H1 (cell line): ENCODE results near the gene FCGR2B. TPM values are rescaled to one million over a fixed set of nuclear protein-coding genes. Genes with fewer than 3 reads are reported as not detected.

ENCODE experiments used
- CTCF ChIA-PET: fragments of 300-600 bp; sonication (Branson Sonifier 250); formaldehyde crosslinking; loops from one replicate; lab custom pipeline; 2021; ENCODE audit not compliant: partially characterized antibody; lab: Charles Lee
- POLR2A ChIA-PET: fragments of 300-600 bp; sonication (Branson Sonifier 250); formaldehyde crosslinking; loops from one replicate; lab custom pipeline; 2021; ENCODE audit warnings: inconsistent platforms; ENCODE audit not compliant: partially characterized antibody; lab: Charles Lee
- DNase-seq, 2 experiments: peaks; one replicate each; pipeline versions ENCODE4 v3.0.0 to v3.0.0-alpha.2; 2010 to 2022; ENCODE audit warnings: low spot score in 2 of 2, low read depth in 1 of 2, mixed read lengths in 1 of 2
- FAIRE-seq: peaks from 2 replicates; lab custom pipeline; 2011; peaks lifted over from hg19 to GRCh38; lab: Jason Lieb, UNC
- H2AFZ ChIP-seq: 2 replicates; pipeline ENCODE4 v1.8.1; 2012; ENCODE audit warnings: low read length, inconsistent platforms
- H2AK5ac ChIP-seq: 2 replicates; pipeline ENCODE4 v1.6.1; 2013; ENCODE audit warnings: low read depth, low read length
- H2BK120ac ChIP-seq: replicated peaks from 2 replicates; pipeline ENCODE3; 2013; ENCODE audit warnings: low read depth, low read length, inconsistent platforms
- H2BK12ac ChIP-seq: 2 replicates; pipeline ENCODE4 v1.6.1; 2013; ENCODE audit warnings: low read depth, low read length
- H2BK15ac ChIP-seq: 2 replicates; pipeline ENCODE4 v1.6.1; 2013; ENCODE audit warnings: low read length
- H2BK20ac ChIP-seq: 2 replicates; pipeline ENCODE4 v1.6.1; 2013; ENCODE audit warnings: low read length
- H2BK5ac ChIP-seq: 2 replicates; pipeline ENCODE4 v1.6.1; 2013; ENCODE audit warnings: low read depth, low read length
- H3K14ac ChIP-seq: 2 replicates; pipeline ENCODE4 v1.6.1; 2013; ENCODE audit warnings: inconsistent platforms; ENCODE audit not compliant: insufficient read length
- H3K18ac ChIP-seq: 2 replicates; pipeline ENCODE4 v1.6.1; 2013; ENCODE audit warnings: low read length; ENCODE audit errors: extremely low read depth
- H3K23ac ChIP-seq: 2 replicates; pipeline ENCODE4 v1.6.1; 2013; ENCODE audit warnings: inconsistent platforms; ENCODE audit not compliant: insufficient read length
- H3K23me2 ChIP-seq: 2 replicates; pipeline ENCODE4 v1.6.1; 2013; ENCODE audit warnings: low read depth, low read length
- H3K27ac ChIP-seq: 2 replicates; pipeline ENCODE4 v1.6.1; 2011; ENCODE audit warnings: low read depth, low read length, inconsistent platforms
- H3K27me3 ChIP-seq, 4 experiments: replicated peaks in 1 of 4; 1 replicate in 1 of 4; 2 replicates in 3 of 4; pipeline versions ENCODE4 v1.6.1 to v1.8.1; 2011 to 2013; ENCODE audit warnings: low read length in 3 of 4, mild to moderate bottlenecking in 3 of 4, inconsistent platforms in 2 of 4, mixed read lengths in 2 of 4, moderate library complexity in 1 of 4; ENCODE audit not compliant: control insufficient read depth in 3 of 4, insufficient read depth in 3 of 4; ENCODE audit errors: extremely low read depth in 1 of 4
- H3K36me3 ChIP-seq, 4 experiments: 2 replicates each; pipeline versions ENCODE4 v1.6.1 to v1.8.1; 2011 to 2013; ENCODE audit warnings: mild to moderate bottlenecking in 4 of 4, low read length in 3 of 4, moderate library complexity in 2 of 4, control low read depth in 1 of 4, inconsistent platforms in 1 of 4; ENCODE audit not compliant: insufficient read depth in 4 of 4, control insufficient read depth in 2 of 4
- H3K4ac ChIP-seq: replicated peaks from 2 replicates; pipeline ENCODE3; 2013; ENCODE audit warnings: low read length, low read depth, mixed read lengths, inconsistent platforms; ENCODE audit not compliant: insufficient read length
- H3K4me1 ChIP-seq, 4 experiments: replicated peaks in 1 of 4; 1 replicate in 1 of 4; 2 replicates in 3 of 4; pipeline versions ENCODE4 v1.6.1 to v1.8.1; 2011 to 2013; ENCODE audit warnings: low read length in 3 of 4, inconsistent platforms in 2 of 4, mixed read lengths in 1 of 4; ENCODE audit not compliant: insufficient read depth in 4 of 4, control insufficient read depth in 3 of 4
- H3K4me2 ChIP-seq, 2 experiments: 2 replicates each; pipeline versions ENCODE4 v1.6.1 to v1.8.1; 2011 to 2013; ENCODE audit warnings: low read depth in 2 of 2, low read length in 2 of 2, control low read depth in 1 of 2, inconsistent platforms in 1 of 2, mild to moderate bottlenecking in 1 of 2; ENCODE audit not compliant: insufficient read depth in 1 of 2
- H3K4me3 ChIP-seq, 4 experiments: fragments of 200-600, 300-600 bp in 1 of 4; sonication (generic), shearing (Covaris generic), sonication (Bioruptor Twin) in 1 of 4; 2 replicates each; pipeline versions ENCODE4 v1.5.1 to v1.8.1; 2011 to 2016; ENCODE audit warnings: low read length in 4 of 4, low read depth in 3 of 4, control low read depth in 2 of 4, inconsistent platforms in 2 of 4, mild to moderate bottlenecking in 2 of 4, mixed read lengths in 1 of 4, moderate library complexity in 1 of 4; ENCODE audit not compliant: insufficient read depth in 2 of 4; ENCODE audit errors: extremely low read depth in 1 of 4
- H3K56ac ChIP-seq: replicated peaks from 2 replicates; pipeline ENCODE3; 2013; ENCODE audit warnings: low read depth, mild to moderate bottlenecking, mixed read lengths, low read length, inconsistent platforms; ENCODE audit not compliant: insufficient read length
- H3K79me1 ChIP-seq: 2 replicates; pipeline ENCODE4 v1.6.1; 2013; ENCODE audit warnings: low read depth, low read length, control low read depth
- H3K79me2 ChIP-seq, 2 experiments: 2 replicates each; pipeline versions ENCODE4 v1.6.1 to v1.8.1; 2012 to 2013; ENCODE audit warnings: low read length in 2 of 2, mild to moderate bottlenecking in 2 of 2, inconsistent platforms in 1 of 2; ENCODE audit not compliant: insufficient read depth in 2 of 2, control insufficient read depth in 1 of 2
- H3K9ac ChIP-seq, 4 experiments: replicated peaks in 1 of 4; 1 replicate in 1 of 4; 2 replicates in 3 of 4; pipeline versions ENCODE4 v1.6.1 to v1.8.1; 2011 to 2013; ENCODE audit warnings: low read depth in 3 of 4, low read length in 3 of 4, control low read depth in 2 of 4, mild to moderate bottlenecking in 2 of 4, moderate library complexity in 2 of 4, inconsistent platforms in 1 of 4; ENCODE audit errors: extremely low read depth in 1 of 4
- H3K9me3 ChIP-seq, 2 experiments: 2 replicates each; pipeline versions ENCODE4 v1.6.1 to v1.8.1; 2012 to 2013; ENCODE audit warnings: mild to moderate bottlenecking in 2 of 2, moderate library complexity in 2 of 2, control low read depth in 1 of 2, inconsistent platforms in 1 of 2, low read depth in 1 of 2, low read length in 1 of 2, mixed read lengths in 1 of 2; ENCODE audit not compliant: insufficient read depth in 2 of 2
- H4K20me1 ChIP-seq, 2 experiments: replicated peaks in 1 of 2; 2 replicates each; pipeline versions ENCODE3 to v1.8.1; 2011 to 2013; ENCODE audit warnings: inconsistent platforms in 2 of 2, low read length in 2 of 2, mild to moderate bottlenecking in 1 of 2; ENCODE audit not compliant: insufficient read depth in 2 of 2, control insufficient read depth in 1 of 2
- H4K5ac ChIP-seq: 2 replicates; pipeline ENCODE4 v1.6.1; 2013; ENCODE audit warnings: low read length, low read depth, mixed read lengths, inconsistent platforms; ENCODE audit not compliant: insufficient read length
- H4K8ac ChIP-seq: 2 replicates; pipeline ENCODE4 v1.8.0; 2013; ENCODE audit warnings: mild to moderate bottlenecking, moderate library complexity, low read length, inconsistent platforms; ENCODE audit not compliant: insufficient read depth; ENCODE audit errors: extremely low read depth
- H4K91ac ChIP-seq: replicated peaks from 2 replicates; pipeline ENCODE3; 2013; ENCODE audit warnings: low read length, mixed read lengths, inconsistent platforms; ENCODE audit not compliant: insufficient read length
- BACH1 ChIP-seq: IDR thresholded peaks from 2 replicates; pipeline ENCODE4 v1.6.1; 2012; ENCODE audit warnings: low read length, improper control_type of control experiment
- BRCA1 ChIP-seq: IDR thresholded peaks from 2 replicates; pipeline ENCODE4 v1.6.1; 2012; ENCODE audit warnings: low read depth, low read length, improper control_type of control experiment
- CHD1 ChIP-seq: IDR thresholded peaks from 2 replicates; pipeline ENCODE4 v1.6.1; 2012; ENCODE audit warnings: low read depth, low read length, improper control_type of control experiment
- CREB1 ChIP-seq: IDR thresholded peaks from 2 replicates; pipeline ENCODE4 v1.6.1; 2012; ENCODE audit warnings: inconsistent platforms
- CTBP2 ChIP-seq: IDR thresholded peaks from 2 replicates; pipeline ENCODE4 v1.7.0; 2011; ENCODE audit warnings: borderline replicate concordance, mild to moderate bottlenecking, moderate library complexity, mixed read lengths, low read length; ENCODE audit not compliant: insufficient read depth, insufficient read length
- GTF2F1 ChIP-seq: IDR thresholded peaks from 2 replicates; pipeline ENCODE4 v1.6.1; 2012; ENCODE audit warnings: low read depth, low read length, improper control_type of control experiment, borderline replicate concordance
- HDAC6 ChIP-seq: IDR thresholded peaks from one replicate; pipeline ENCODE4 v1.7.1; 2012; ENCODE audit warnings: low read depth, mild to moderate bottlenecking, inconsistent platforms, low read length, moderate library complexity
- JUND ChIP-seq: IDR thresholded peaks from 2 replicates; pipeline ENCODE4 v1.6.1; 2011; ENCODE audit warnings: mild to moderate bottlenecking, improper control_type of control experiment, low read length
- POLR2A ChIP-seq, 2 experiments: IDR thresholded peaks; 1 replicate in 1 of 2; 2 replicates in 1 of 2; pipeline ENCODE4 v1.6.1; 2011; ENCODE audit warnings: low read depth in 2 of 2, low read length in 2 of 2, mild to moderate bottlenecking in 2 of 2; ENCODE audit errors: control extremely low read depth in 1 of 2
- POU5F1 ChIP-seq: IDR thresholded peaks from 2 replicates; pipeline ENCODE4 v1.6.1; 2011; ENCODE audit warnings: low read depth, mild to moderate bottlenecking, low read length, moderate library complexity
- SP1 ChIP-seq: IDR thresholded peaks from 2 replicates; pipeline ENCODE4 v1.6.1; 2011; ENCODE audit warnings: low read depth, low read length
- SP2 ChIP-seq: IDR thresholded peaks from 2 replicates; pipeline ENCODE4 v1.6.1; 2012; ENCODE audit warnings: mild to moderate bottlenecking, low read length, inconsistent platforms
- SRF ChIP-seq: IDR thresholded peaks from 2 replicates; pipeline ENCODE4 v1.6.1; 2011; ENCODE audit warnings: mild to moderate bottlenecking, low read depth, low read length, moderate library complexity
- SUZ12 ChIP-seq: fragments of 200-600 bp; sonication (generic); IDR thresholded peaks from 2 replicates; pipeline ENCODE4 v1.6.1; 2012; ENCODE audit warnings: mild to moderate bottlenecking, inconsistent platforms, low read length, moderate library complexity, mixed read lengths
- TAF7 ChIP-seq: optimal IDR thresholded peaks from 2 replicates; pipeline ENCODE3; 2011; ENCODE audit warnings: low read depth, mild to moderate bottlenecking, inconsistent platforms, low read length, moderate library complexity, borderline replicate concordance
- WGBS, 2 experiments: shearing (Covaris generic) in 1 of 2; methylation state at CpG; one replicate each; pipeline versions ENCODE4 v1.1.6 to v1.1.7; 2013 to 2015; ENCODE audit warnings: low lambda C conversion rate in 2 of 2, mixed read lengths in 2 of 2, inconsistent platforms in 1 of 2, low coverage in 1 of 2, missing lambda C conversion rate in 1 of 2; ENCODE audit not compliant: insufficient replicate concordance in 2 of 2, insufficient coverage in 1 of 2, insufficient read length in 1 of 2; ENCODE audit errors: extremely low coverage in 1 of 2, missing lambda C conversion rate in 1 of 2; 5-methylcytosine and 5-hydroxymethylcytosine counted together
- polyA plus RNA-seq, 7 experiments: library from polyadenylated mRNA; depleted of rRNA in 3 of 7; stranded (reverse) in 5 of 7; unstranded in 2 of 7; fragments of >200 nt in 5 of 7; fragments of 200-250 nt in 2 of 7; gene quantifications; 1 replicate in 5 of 7; 2 replicates in 1 of 7; 4 replicates in 1 of 7; pipeline versions ENCODE4 v1.2.1 to v1.2.3, GENCODE V29; 2011 to 2013; ENCODE audit warnings: missing spikeins in 2 of 7, mixed read lengths in 2 of 7
- total RNA-seq: library from RNA; stranded (reverse); fragmentation: NEBNext Ultra II Directional; extraction: Animal tissue kit (Norgen Biotek cat#: 25700); gene quantifications from 2 replicates; pipeline ENCODE4 v1.2.1, GENCODE V29; 2021
- TF ChIP-seq, protein P1 (sequence below): IDR thresholded peaks from 2 replicates; pipeline ENCODE4 v1.6.1; 2012; ENCODE audit warnings: inconsistent platforms

Gene FCGR2B
- total and polyA plus RNA-seq, 2 of the 8 experiments (the other 6 are each of a cell fraction or from before 2014, with no cell fraction given): 0.05 TPM; not detected in 1

DNA sequence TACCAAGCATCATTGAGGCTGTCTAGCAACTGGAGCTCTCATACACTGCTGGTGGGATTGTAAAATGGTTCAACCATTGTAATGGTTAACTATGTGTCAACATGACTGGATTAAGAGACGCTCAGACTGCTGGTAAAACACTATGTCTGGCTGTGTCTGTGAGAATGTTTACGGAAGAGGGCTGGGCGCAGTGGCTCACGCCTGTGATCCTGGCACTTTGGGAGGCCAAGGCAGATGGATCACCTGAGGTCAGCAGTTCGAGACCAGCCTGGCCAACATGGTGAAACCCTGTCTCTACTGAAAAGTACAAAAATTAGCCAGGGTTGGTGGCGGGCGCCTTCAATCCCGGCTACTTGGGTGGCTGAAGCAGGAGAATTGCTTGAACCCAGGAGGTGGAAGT lies 39.3 kb downstream of the FCGR2B start:
- H3K14ac ChIP-seq: no peak overlapping the region
- ChIA-PET CTCF (no interaction called here), POLR2A (interaction anchor here (1.2 kb wide), 1 partner anchor 25 kb away, joined by 3 read pairs; no protein-coding TSS in a partner anchor)
- no peaks in the 10 kb centered on the region for H3K79me1 ChIP-seq
- H3K4me3 ChIP-seq: no peak overlapping the region
- no peaks in the 10 kb centered on the region for H3K4me1 ChIP-seq
- no peak overlapping the region for H3K4me2 ChIP-seq
- H4K8ac ChIP-seq: no peak overlapping the region
- H3K18ac ChIP-seq: no peak overlapping the region
- H3K23me2 ChIP-seq: no peaks in the 10 kb centered on the region
- FAIRE-seq: no peak
- WGBS, 2 experiments: 87% methylated on average over 8 of the region's 8 CpGs; no CpG with 5 or more reads in 1 of the 2 experiments
- H2BK15ac ChIP-seq: no peak overlapping the region
- H4K91ac ChIP-seq: no peak overlapping the region
- H3K23ac ChIP-seq: no peak overlapping the region
- H4K5ac ChIP-seq: no peak overlapping the region
- no peak overlapping the region for H2BK5ac ChIP-seq
- DNase-seq: no peak
- no peak overlapping the region for H3K4ac ChIP-seq
- no peaks in the 10 kb centered on the region for H3K79me2 ChIP-seq
- no peak overlapping the region for H3K9ac ChIP-seq
- H3K56ac ChIP-seq: no peak overlapping the region
- H3K36me3 ChIP-seq: no peaks in the 10 kb centered on the region
- no peak overlapping the region for H2BK12ac ChIP-seq
- H2AK5ac ChIP-seq: no peak overlapping the region
- H4K20me1 ChIP-seq: no peaks in the 10 kb centered on the region
- H3K27ac ChIP-seq: no peak overlapping the region
- no peak overlapping the region for H2BK20ac ChIP-seq
- no peaks in the 10 kb centered on the region for H3K9me3 ChIP-seq
- H2AFZ ChIP-seq: no peak overlapping the region
- no peak overlapping the region for H2BK120ac ChIP-seq
- H3K27me3 ChIP-seq: no peaks in the 10 kb centered on the region
- TF ChIP-seq JUND: no peak
- no peak for TF ChIP-seq POU5F1
- TF ChIP-seq POLR2A (IDR thresholded peaks at IDR 0.05; ENCODE audit: control extremely low read depth in 1 of 2, low read depth in 2 of 2, low read length in 2 of 2): no peak
- TF ChIP-seq, protein P1, sequence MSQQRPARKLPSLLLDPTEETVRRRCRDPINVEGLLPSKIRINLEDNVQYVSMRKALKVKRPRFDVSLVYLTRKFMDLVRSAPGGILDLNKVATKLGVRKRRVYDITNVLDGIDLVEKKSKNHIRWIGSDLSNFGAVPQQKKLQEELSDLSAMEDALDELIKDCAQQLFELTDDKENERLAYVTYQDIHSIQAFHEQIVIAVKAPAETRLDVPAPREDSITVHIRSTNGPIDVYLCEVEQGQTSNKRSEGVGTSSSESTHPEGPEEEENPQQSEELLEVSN: no peak
- TF ChIP-seq HDAC6: no peak
- no peak for TF ChIP-seq SP2
- no peak for TF ChIP-seq CHD1
- no peak for TF ChIP-seq BACH1
- no peak for TF ChIP-seq CREB1
- no peak for TF ChIP-seq GTF2F1
- TF ChIP-seq SRF: no peak
- TF ChIP-seq TAF7: no peak
- no peak for TF ChIP-seq SUZ12
- TF ChIP-seq BRCA1: no peak
- TF ChIP-seq CTBP2: no peak
- TF ChIP-seq SP1: no peak
